ENCODE measurements around the gene C1orf159.

C1orf159 gene

DNA sequence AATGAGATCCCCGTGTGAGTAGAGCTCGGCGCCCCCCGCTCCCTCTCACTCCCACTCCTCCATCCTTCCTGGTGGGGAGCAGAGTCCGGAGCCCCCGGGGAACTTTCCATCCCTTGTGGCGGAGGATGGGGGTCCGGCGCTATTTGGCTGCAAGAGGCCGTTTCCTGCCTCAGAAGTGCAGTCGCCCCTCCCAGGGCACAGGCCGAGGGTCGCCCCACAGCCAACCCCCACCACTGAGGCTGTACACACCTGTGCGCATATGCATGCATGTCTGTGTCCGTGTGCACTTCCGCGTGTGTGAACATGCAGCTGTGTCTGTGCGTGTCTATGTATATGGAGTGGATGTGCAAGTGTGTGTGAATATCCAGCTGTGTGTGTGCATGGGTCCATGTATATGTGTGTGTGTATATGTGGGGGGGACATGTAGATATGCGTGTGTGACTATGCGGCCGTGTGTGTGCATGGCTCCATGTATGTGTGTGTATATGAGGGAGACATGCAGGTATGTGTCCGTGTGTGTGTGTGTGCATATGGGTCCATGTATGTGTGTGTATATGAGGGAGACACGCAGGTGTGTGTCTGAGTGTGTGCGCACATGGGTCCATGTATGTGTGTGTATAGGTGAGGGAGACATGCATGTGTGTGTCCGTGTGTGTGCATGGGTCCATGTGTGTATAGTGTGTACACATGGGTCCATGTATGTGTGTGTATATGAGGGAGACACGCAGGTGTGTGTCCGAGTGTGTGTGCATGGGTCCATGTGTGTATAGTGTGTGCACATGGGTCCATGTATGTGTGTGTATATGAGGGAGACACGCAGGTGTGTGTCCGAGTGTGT lies 63.7 kb downstream of the C1orf159 start:
- H3K27me3 ChIP-seq (ENCODE audit: control insufficient read depth, insufficient read depth, low read length), result no peaks in the 10 kb centered on the region
- H3K4me1 ChIP-seq (ENCODE audit: control insufficient read depth, insufficient read depth, low read length), result no peaks in the 10 kb centered on the region
- peaks cover 65% of the 10 kb centered on the region for H3K36me3 ChIP-seq (ENCODE audit: control insufficient read depth, insufficient read depth, low read length)
- H3K9me3 ChIP-seq (ENCODE audit: control insufficient read depth, insufficient read depth, low read length), result no peaks in the 10 kb centered on the region
- no peak overlapping the region for H3K4me3 ChIP-seq (ENCODE audit: low read depth, low read length)
- no peak overlapping the region for H3K9ac ChIP-seq (ENCODE audit: low read depth, low read length)

DNA sequence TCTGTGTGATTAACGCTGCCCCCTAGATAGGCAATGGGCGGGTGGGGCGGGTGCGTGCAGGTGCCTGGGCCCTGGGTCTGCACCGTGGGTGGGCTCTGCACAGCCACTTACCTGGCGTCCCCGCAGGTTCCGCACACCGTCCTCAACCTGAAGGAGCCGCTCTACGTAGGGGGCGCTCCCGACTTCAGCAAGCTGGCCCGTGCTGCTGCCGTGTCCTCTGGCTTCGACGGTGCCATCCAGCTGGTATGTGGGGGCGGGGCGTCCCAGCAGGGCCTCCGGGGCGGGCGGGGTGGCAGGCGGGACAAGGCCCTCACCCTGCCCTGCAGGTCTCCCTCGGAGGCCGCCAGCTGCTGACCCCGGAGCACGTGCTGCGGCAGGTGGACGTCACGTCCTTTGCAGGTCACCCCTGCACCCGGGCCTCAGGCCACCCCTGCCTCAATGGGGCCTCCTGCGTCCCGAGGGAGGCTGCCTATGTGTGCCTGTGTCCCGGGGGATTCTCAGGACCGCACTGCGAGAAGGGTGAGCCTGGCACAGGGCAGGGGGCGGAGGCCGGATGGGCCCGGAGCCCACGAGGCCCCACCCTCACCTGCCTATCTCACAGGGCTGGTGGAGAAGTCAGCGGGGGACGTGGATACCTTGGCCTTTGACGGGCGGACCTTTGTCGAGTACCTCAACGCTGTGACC lies 64.6 kb downstream of the C1orf159 start:
- Histone ChIP-seq H3K4me1 (ENCODE audit: control insufficient read depth, insufficient read depth, low read length) (no peaks in the 10 kb centered on the region), H3K9ac (ENCODE audit: low read depth, low read length) (no peak overlapping the region), H3K9me3 (ENCODE audit: control insufficient read depth, insufficient read depth, low read length) (no peaks in the 10 kb centered on the region), H3K27me3 (ENCODE audit: control insufficient read depth, insufficient read depth, low read length) (no peaks in the 10 kb centered on the region), H3K36me3 (ENCODE audit: control insufficient read depth, insufficient read depth, low read length) (peaks cover 75% of the 10 kb centered on the region), H3K4me3 (ENCODE audit: low read depth, low read length) (no peak overlapping the region)

DNA sequence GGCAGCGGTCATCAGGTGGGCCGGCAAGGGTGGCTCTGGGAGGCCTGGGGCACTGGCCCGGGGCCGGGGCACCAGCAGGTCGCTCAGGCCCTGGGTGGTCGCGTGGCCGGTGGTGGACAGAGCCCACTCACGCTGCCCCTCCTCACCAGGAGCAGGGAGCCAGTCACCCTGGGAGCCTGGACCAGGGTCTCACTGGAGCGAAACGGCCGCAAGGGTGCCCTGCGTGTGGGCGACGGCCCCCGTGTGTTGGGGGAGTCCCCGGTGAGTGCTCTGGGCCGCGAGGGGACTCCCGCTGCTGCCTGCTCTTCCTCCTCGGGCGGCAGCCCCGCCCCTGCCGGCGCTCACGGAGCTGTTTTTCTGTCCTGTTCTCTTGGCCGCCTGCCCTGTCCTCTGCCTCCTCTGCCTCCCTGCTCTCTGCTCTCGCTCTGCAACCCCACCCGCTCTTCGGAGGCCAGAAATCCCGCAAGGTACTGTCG lies 65.3 kb downstream of the C1orf159 start:
- H3K36me3 ChIP-seq (ENCODE audit: control insufficient read depth, insufficient read depth, low read length), result peaks cover 80% of the 10 kb centered on the region
- H3K9ac ChIP-seq (ENCODE audit: low read depth, low read length), result no peak overlapping the region
- H3K4me3 ChIP-seq (ENCODE audit: low read depth, low read length), result no peak overlapping the region
- no peaks in the 10 kb centered on the region for H3K4me1 ChIP-seq (ENCODE audit: control insufficient read depth, insufficient read depth, low read length)
- no peaks in the 10 kb centered on the region for H3K9me3 ChIP-seq (ENCODE audit: control insufficient read depth, insufficient read depth, low read length)
- H3K27me3 ChIP-seq (ENCODE audit: control insufficient read depth, insufficient read depth, low read length), result no peaks in the 10 kb centered on the region

DNA sequence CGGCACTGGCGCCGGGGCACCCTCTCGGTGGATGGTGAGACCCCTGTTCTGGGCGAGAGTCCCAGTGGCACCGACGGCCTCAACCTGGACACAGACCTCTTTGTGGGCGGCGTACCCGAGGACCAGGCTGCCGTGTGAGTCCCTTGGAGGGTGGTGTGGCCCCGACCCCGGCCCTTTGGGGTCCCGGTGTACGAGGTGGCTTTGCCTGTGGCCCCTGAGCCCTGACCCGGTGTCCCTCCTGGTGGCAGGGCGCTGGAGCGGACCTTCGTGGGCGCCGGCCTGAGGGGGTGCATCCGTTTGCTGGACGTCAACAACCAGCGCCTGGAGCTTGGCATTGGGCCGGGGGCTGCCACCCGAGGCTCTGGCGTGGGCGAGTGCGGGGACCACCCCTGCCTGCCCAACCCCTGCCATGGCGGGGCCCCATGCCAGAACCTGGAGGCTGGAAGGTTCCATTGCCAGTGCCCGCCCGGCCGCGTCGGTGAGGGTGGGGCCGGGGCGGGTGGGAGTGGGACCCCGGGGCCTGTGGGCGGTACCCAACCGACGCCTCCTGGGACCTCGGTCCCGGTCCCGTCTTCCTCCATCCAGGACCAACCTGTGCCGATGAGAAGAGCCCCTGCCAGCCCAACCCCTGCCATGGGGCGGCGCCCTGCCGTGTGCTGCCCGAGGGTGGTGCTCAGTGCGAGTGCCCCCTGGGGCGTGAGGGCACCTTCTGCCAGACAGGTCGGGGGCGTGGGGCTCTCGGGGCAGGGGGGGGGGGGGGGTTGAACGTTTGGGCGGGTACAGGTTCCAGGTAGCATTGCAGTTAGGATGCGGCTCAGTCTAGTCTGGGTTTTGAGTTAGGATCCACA lies 66.3 kb downstream of the C1orf159 start:
- Histone ChIP-seq H3K4me3 (ENCODE audit: low read depth, low read length) (no peak overlapping the region), H3K4me1 (ENCODE audit: control insufficient read depth, insufficient read depth, low read length) (no peaks in the 10 kb centered on the region), H3K9ac (ENCODE audit: low read depth, low read length) (no peak overlapping the region), H3K36me3 (ENCODE audit: control insufficient read depth, insufficient read depth, low read length) (peaks cover 82% of the 10 kb centered on the region), H3K27me3 (ENCODE audit: control insufficient read depth, insufficient read depth, low read length) (no peaks in the 10 kb centered on the region), H3K9me3 (ENCODE audit: control insufficient read depth, insufficient read depth, low read length) (no peaks in the 10 kb centered on the region)

DNA sequence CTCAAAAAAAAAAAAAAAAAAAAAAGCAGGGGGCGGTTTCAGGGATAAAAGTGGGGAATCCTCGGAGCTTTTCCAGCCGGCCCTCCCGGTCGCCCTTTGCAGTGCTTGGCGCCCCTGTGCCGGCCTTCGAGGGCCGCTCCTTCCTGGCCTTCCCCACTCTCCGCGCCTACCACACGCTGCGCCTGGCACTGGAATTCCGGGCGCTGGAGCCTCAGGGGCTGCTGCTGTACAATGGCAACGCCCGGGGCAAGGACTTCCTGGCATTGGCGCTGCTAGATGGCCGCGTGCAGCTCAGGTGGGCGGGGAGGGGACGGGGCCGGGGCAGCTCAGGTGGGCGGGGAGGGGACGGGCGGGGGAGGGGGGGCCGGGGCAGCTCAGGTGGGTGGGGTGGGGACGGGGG lies 67.1 kb downstream of the C1orf159 start:
- H3K9me3 ChIP-seq (ENCODE audit: control insufficient read depth, insufficient read depth, low read length), result no peaks in the 10 kb centered on the region

DNA sequence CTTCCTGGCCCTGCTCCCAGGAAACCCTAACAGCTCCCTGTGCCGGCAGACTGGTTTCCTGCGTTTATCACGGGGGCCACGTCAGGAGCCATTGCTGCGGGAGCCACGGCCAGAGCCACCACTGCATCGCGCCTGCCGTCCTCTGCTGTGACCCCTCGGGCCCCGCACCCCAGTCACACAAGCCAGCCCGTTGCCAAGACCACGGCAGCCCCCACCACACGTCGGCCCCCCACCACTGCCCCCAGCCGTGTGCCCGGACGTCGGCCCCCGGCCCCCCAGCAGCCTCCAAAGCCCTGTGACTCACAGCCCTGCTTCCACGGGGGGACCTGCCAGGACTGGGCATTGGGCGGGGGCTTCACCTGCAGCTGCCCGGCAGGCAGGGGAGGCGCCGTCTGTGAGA lies 67.9 kb downstream of the C1orf159 start:
- Histone ChIP-seq H3K27me3 (ENCODE audit: control insufficient read depth, insufficient read depth, low read length) (no peaks in the 10 kb centered on the region), H3K9me3 (ENCODE audit: control insufficient read depth, insufficient read depth, low read length) (no peaks in the 10 kb centered on the region), H3K36me3 (ENCODE audit: control insufficient read depth, insufficient read depth, low read length) (peaks cover 82% of the 10 kb centered on the region)

More for the DNA sequence above, 67.1 kb downstream of the C1orf159 start:
- Histone ChIP-seq H3K27me3 (ENCODE audit: control insufficient read depth, insufficient read depth, low read length) (no peaks in the 10 kb centered on the region), H3K9ac (ENCODE audit: low read depth, low read length) (no peak overlapping the region), H3K4me1 (ENCODE audit: control insufficient read depth, insufficient read depth, low read length) (no peaks in the 10 kb centered on the region), H3K4me3 (ENCODE audit: low read depth, low read length) (no peak overlapping the region), H3K36me3 (ENCODE audit: control insufficient read depth, insufficient read depth, low read length) (peaks cover 82% of the 10 kb centered on the region)

DNA sequence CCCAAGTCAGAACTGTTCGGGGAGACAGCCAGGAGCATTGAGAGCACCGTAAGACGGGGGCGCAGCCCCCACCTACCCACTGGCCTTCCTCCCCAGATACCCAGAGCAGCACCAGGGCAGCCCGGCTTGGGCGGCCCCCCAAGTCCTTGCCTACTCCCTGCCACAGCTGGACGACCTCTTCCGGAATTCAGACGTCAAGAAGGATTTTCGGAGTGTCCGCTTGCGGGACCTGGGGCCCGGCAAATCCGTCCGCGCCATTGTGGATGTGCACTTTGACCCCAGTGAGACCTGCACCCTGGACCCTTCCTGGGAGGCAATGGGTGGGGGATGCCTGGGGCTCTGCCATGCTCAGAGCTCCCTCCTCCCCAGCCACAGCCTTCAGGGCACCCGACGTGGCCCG lies 68.5 kb downstream of the C1orf159 start:
- no peaks in the 10 kb centered on the region for H3K9me3 ChIP-seq (ENCODE audit: control insufficient read depth, insufficient read depth, low read length)
- H3K27me3 ChIP-seq (ENCODE audit: control insufficient read depth, insufficient read depth, low read length), result no peaks in the 10 kb centered on the region
- no peak overlapping the region for H3K9ac ChIP-seq (ENCODE audit: low read depth, low read length)
- H3K4me3 ChIP-seq (ENCODE audit: low read depth, low read length), result no peak overlapping the region
- no peaks in the 10 kb centered on the region for H3K4me1 ChIP-seq (ENCODE audit: control insufficient read depth, insufficient read depth, low read length)
- H3K36me3 ChIP-seq (ENCODE audit: control insufficient read depth, insufficient read depth, low read length), result peaks cover 80% of the 10 kb centered on the region

More for the DNA sequence above, 67.9 kb downstream of the C1orf159 start:
- Histone ChIP-seq H3K9ac (ENCODE audit: low read depth, low read length) (no peak overlapping the region), H3K4me1 (ENCODE audit: control insufficient read depth, insufficient read depth, low read length) (no peaks in the 10 kb centered on the region), H3K4me3 (ENCODE audit: low read depth, low read length) (no peak overlapping the region)

DNA sequence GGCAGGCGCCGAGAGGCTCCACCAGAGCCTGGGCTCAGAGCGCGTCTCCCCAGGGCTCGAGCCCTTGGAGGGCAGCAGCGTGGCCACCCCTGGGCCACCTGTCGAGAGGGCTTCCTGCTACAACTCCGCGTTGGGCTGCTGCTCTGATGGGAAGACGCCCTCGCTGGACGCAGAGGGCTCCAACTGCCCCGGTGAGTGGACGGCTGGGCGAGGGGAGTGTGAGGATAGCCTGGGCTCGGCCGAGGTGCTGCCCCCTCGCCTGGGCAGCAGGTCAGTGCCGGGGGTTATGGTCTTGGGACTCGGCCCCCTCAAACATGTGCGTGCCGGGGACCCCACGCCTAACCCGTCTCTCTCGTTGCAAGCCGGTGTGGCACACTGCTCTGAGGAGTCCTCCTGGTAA lies 69.1 kb downstream of the C1orf159 start:
- Histone ChIP-seq H3K27me3 (ENCODE audit: control insufficient read depth, insufficient read depth, low read length) (no peaks in the 10 kb centered on the region), H3K4me1 (ENCODE audit: control insufficient read depth, insufficient read depth, low read length) (no peaks in the 10 kb centered on the region), H3K4me3 (ENCODE audit: low read depth, low read length) (no peak overlapping the region), H3K9ac (ENCODE audit: low read depth, low read length) (no peak overlapping the region), H3K36me3 (ENCODE audit: control insufficient read depth, insufficient read depth, low read length) (peaks cover 80% of the 10 kb centered on the region), H3K9me3 (ENCODE audit: control insufficient read depth, insufficient read depth, low read length) (no peaks in the 10 kb centered on the region)

DNA sequence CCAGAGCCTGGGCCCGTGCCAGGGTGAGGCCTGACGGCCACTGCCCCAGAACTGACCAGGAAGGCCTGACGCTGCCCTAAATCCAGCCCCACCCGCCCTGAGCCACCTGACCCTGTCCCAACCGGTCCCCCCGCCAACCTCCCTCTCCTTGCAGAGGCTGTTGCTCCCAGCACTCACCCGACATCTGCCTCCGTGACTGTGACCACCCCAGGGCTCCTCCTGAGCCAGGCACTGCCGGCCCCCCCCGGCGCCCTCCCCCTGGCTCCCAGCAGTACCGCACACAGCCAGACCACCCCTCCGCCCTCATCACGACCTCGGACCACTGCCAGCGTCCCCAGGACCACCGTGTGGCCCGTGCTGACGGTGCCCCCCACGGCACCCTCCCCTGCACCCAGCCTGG lies 69.6 kb downstream of the C1orf159 start:
- no peak overlapping the region for H3K9ac ChIP-seq (ENCODE audit: low read depth, low read length)
- H3K4me3 ChIP-seq (ENCODE audit: low read depth, low read length), result no peak overlapping the region
- peaks cover 77% of the 10 kb centered on the region for H3K36me3 ChIP-seq (ENCODE audit: control insufficient read depth, insufficient read depth, low read length)
- H3K27me3 ChIP-seq (ENCODE audit: control insufficient read depth, insufficient read depth, low read length), result no peaks in the 10 kb centered on the region
- no peaks in the 10 kb centered on the region for H3K4me1 ChIP-seq (ENCODE audit: control insufficient read depth, insufficient read depth, low read length)
- no peaks in the 10 kb centered on the region for H3K9me3 ChIP-seq (ENCODE audit: control insufficient read depth, insufficient read depth, low read length)

DNA sequence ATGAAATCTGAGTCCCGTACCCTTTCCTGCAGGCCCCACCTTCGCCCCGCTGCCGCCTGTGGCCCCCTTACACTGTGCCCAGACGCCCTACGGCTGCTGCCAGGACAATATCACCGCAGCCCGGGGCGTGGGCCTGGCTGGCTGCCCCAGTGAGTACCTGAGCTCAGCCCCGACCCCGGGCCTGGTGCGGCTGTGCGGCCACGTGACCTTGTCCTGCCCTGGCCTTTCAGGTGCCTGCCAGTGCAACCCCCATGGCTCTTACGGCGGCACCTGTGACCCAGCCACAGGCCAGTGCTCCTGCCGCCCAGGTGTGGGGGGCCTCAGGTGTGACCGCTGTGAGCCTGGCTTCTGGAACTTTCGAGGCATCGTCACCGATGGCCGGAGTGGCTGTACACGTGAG lies 70.8 kb downstream of the C1orf159 start:
- H3K9ac ChIP-seq (ENCODE audit: low read depth, low read length), result no peak overlapping the region
- H3K4me3 ChIP-seq (ENCODE audit: low read depth, low read length), result no peak overlapping the region
- H3K27me3 ChIP-seq (ENCODE audit: control insufficient read depth, insufficient read depth, low read length), result no peaks in the 10 kb centered on the region
- no peaks in the 10 kb centered on the region for H3K4me1 ChIP-seq (ENCODE audit: control insufficient read depth, insufficient read depth, low read length)
- H3K9me3 ChIP-seq (ENCODE audit: control insufficient read depth, insufficient read depth, low read length), result no peaks in the 10 kb centered on the region
- peaks cover 67% of the 10 kb centered on the region for H3K36me3 ChIP-seq (ENCODE audit: control insufficient read depth, insufficient read depth, low read length)

DNA sequence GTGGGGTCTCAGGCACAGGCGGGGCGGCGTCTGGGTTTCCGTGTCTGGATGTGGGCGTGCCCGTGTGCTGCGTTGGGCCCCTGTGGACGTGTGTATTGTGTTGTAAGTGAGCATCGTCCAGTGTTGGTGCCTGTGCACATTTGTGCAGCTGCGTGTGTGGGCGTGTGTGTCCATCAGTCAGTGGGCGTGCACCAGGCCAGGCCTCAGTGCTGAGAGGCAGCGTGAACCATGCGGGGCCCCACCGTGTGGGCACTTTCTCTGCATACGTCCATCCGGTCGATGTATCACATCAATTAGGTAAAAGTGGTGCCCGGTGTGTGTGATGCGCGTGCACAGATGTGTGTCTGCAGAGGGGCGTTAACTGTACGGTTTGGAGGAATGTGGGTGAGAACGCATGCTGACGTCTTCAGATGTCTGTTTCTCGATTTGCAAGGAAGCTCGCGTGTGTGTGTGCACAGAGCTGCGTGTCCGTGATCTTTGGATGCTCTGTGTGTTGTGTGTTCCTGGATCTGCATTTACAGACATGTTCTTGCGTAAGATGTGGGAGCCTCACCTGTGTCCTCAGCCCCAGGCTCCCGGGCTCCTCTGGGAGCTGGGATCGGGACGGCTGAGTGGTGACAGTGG lies 71.3 kb downstream of the C1orf159 start:
- Histone ChIP-seq H3K4me1 (ENCODE audit: control insufficient read depth, insufficient read depth, low read length) (no peaks in the 10 kb centered on the region), H3K9me3 (ENCODE audit: control insufficient read depth, insufficient read depth, low read length) (no peaks in the 10 kb centered on the region), H3K36me3 (ENCODE audit: control insufficient read depth, insufficient read depth, low read length) (peaks cover 64% of the 10 kb centered on the region), H3K27me3 (ENCODE audit: control insufficient read depth, insufficient read depth, low read length) (no peaks in the 10 kb centered on the region), H3K4me3 (ENCODE audit: low read depth, low read length) (no peak overlapping the region), H3K9ac (ENCODE audit: low read depth, low read length) (no peak overlapping the region)

Data from iPS-15b (cell line).